Measurements from ENCODE around the gene DNPH1. TPM values are rescaled to one million over a fixed set of nuclear protein-coding genes. Genes with fewer than 3 reads are reported as not detected.

The DNPH1 gene
- 20.9 TPM for total RNA-seq (ENCODE audit: insufficient read depth, low replicate concordance)

- peak; percentile 80 for DNase-seq (ENCODE audit: low spot score)
These were observed at the start of gene DNPH1 for GRCh38 chr6:43228951-43229802. Gene DNPH1 (minus strand): TSS chr6:43229481. CDS start chr6:43229456, 25 bp downstream.

DNA sequence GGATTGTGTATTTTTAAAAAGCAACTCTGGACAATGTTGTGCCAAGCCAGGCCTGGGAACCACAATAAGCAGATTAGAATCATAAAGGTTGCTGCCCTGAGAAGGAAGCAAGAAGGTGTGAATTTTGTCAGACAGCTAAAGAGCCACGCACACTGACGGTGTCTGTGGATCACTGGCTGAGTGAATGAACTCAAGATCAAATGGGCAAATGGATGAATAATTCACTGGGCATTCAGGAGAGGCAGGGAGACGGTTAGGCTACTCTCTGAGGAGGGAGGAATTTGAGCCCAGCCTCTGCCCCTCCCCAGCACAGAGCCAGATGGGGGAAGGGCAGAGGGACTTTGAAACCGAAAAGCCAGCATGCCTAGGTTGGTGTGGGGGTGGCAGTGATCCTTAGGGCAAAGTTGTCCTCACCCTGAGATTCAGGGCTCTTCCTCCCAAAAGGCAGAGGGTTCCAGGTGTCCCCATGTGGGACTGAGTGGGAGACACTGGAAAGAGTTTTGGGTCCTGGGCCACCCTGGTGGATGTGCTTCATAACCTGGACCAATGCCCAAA, 49.3 kb upstream of the DNPH1 start:
- DNase-seq (ENCODE audit: low spot score) = no peak

- peak; percentile 83 for DNase-seq (ENCODE audit: low spot score)
These were observed 48.6 kb upstream of the DNPH1 start for GRCh38 chr6:43277643-43278523.

- DNase-seq (ENCODE audit: low spot score) = no peak
These were observed 48.0 kb upstream of the DNPH1 start for GRCh38 chr6:43277306-43277642.

- DNase-seq (ENCODE audit: low spot score) = no peak
These were observed 47.5 kb upstream of the DNPH1 start for GRCh38 chr6:43276577-43277305.

DNA sequence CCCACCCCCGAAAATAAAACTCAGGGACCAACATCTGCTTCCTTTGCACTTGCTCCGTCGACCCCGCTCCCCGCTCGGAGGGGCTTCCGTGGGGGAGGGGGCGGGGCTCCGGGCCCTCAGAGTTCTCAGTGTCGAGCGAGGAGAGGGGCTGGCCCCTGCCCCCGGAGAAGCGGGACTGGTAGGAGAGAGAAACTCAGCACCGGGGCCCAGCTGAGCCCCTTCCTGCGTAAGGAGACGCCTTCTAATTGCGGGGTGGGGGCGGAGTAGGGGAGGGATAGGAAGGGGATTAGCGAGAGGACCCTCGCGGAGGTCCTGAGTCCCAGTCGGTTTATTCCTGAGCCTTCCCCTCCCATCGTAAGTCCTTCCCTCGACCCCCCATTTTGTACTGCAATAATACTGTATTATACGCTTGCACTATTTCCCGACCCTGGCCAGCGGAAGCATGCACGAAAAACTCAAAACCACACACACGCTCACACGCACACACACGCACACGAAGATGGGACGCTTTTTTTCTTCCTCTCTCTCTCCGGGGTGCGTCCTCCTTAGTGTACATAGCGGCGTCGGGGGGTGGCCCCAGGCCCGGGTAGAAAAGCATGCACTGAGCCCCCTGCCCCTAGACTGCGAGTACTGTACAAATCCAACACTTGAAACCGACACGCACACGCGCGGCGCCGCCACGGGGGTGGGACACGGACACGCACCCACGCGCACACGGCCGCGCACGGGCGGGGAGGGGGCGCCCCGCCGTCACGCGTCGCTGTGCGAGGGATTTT, 46.7 kb upstream of the DNPH1 start:
- no peak for DNase-seq (ENCODE audit: low spot score)

GRCh38 chr6:43274916-43275597, 45.8 kb upstream of the DNPH1 start:
- DNase-seq (ENCODE audit: low spot score) = no peak

DNA sequence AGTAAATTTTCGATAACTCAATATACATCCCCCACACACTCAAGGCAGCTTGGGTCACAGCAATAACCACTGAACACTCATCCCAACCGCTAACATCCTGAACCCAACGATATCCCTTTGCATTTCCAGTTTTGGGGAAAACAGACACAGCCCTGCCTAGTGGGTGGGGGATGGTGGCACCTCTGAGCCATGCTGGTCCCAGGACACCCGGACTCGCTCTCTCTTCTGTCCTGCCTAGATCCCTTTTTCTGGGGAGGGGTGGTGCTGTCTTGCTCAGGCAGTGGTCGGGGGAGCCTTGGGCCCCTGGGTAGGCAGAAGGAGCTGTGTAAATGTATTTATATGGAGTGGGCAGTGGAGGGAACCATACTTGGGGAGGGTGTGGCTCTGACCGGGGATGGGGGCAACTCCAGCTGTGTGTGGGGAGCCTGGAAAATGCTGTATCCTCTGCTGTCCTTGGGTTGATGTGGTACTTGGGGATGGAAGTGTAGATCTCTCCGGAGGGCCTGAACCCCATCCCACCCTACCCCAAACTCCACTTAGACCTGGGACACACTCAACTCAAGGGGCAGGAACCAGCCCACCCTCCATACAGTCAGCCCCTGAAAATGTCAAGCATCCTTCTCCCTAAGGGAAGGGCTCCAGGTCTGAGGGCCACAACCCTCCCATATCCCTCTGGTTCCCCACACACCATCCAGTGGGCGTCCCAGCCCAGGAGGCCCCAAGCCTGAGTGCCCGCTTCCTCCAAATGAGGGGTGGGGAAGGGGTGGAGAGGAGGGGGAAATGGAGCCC, 45.0 kb upstream of the DNPH1 start:
- DNase-seq (ENCODE audit: low spot score) = no peak

DNA sequence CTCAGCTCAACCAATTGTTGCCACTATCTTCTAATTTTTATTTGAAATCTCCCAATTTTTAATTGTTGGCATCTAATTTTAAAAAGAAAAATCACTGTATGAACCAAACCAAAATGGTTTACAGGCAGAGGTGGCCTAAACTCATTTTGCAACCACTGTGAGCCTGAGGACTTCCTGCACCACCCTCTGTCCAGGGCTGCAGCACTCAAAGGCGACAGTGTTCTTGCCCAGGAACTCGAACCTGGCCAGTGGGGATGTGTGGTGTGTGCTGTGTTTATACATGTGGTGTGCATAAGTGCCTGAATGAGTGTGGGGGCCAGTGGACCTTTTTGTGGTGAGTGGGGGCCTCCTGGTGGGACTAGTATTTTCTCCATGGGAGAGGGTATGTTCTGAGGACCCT, 44.4 kb upstream of the DNPH1 start:
- no peak for DNase-seq (ENCODE audit: low spot score)

DNA sequence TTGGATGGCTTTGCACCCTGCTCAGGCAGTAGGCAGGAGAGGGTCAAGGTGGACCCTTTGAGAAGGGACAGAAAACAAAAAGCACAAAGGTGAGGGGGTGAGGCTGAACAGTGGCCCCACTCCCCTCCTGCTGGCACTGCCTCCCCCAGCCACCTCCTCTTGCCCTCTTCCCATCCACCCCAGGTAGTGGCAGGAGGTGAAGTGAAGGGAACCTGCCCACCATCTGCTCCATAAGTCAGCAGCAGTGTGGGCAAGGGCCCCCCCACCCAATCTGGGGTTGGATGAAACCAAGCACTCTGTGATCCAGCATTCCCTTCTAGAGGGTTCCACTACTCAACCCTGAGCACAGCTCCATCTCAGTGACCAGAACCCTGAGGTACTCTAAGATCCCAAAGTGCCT, 42.7 kb upstream of the DNPH1 start:
- DNase-seq (ENCODE audit: low spot score) = no peak

- DNase-seq (ENCODE audit: low spot score) = no peak
These were observed 42.0 kb upstream of the DNPH1 start for GRCh38 chr6:43271103-43271815.

DNA sequence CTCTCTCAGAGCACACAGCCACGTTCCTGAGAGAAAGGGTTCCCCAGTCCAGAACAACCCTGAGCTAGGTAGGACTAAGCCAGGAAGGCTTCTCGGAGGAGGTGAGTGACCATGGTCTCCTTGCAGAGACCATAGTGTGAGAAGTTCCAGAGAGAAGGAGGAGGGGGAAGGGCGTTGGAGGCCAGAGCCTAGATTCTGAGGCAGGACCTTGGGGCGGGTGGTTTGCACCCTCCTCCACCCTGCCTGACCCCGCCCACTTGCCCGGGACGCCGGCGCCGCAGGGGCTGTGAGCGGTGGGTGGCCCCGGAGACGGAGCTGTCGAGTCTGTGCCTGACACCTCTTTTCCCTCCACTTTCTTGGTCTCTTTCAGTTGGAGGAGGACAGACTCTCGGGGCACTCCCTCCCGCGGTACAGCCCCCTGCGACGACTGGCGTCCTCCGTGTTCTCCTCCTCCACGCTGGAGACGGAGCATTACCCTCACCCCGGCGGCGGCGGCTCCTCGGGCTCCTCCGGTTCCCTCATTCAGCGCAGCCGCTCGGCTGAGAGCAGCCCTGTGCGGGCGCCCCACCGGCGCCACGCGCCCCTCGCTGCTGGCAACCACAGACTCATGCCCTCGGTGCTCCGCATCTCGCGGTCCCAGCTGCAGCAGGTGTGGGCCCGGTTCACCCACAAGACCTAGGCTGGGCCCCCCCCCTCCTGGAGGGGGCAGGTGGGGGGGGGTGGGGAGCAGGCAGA, 40.2 kb upstream of the DNPH1 start:
- DNase-seq (ENCODE audit: low spot score) = no peak

GRCh38 chr6:43268782-43269272, 39.5 kb upstream of the DNPH1 start:
- DNase-seq (ENCODE audit: low spot score) = no peak

DNA sequence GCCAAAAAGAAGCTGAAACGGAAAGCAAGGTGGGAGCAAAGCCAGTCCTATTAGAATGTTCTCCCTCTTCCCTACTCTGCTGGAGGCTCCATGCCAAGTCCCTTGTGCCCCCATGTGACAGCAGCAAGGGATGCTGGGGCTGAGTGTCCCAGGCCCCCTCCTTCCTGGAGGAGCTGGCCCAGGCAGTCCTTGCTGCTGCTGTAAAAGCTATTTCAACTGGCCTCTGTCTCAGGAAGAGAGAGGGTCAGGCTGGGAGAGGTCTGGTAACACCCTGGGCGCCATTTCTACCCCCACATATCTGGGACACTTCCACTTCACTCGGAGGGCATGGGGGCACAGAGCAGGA, 39.0 kb upstream of the DNPH1 start:
- peak; percentile 44 for DNase-seq (ENCODE audit: low spot score)

GRCh38 chr6:43267619-43268354, 38.5 kb upstream of the DNPH1 start:
- no peak for DNase-seq (ENCODE audit: low spot score)

DNA sequence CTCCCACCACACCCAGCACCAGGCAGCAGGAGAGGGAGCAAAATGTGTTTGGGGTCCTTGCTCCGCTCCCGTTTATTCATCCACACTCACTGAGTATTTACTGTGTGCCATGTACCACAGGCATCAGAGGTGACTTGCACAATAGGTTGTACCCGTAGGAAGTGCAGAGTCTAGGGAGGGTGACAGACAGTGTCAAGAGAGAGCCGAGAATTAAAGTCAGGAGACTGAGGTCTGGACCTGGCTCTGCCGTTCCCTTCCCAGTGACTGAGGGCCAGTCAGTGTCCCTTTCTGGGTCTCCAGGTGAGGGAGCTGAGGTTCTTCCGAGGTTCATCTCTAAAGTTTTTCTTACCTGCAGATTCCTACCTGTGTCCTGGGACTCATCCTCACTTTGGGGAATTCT, 36.3 kb upstream of the DNPH1 start:
- DNase-seq (ENCODE audit: low spot score) = no peak

GRCh38 chr6:43264599-43265145, 35.4 kb upstream of the DNPH1 start:
- DNase-seq (ENCODE audit: low spot score) = no peak

Measured in umbilical cord (tissue), 2 donors.